ENCODE data around the gene ASXL1.
"Not testable (repeated sequence)": the region's sequence is repeated elsewhere in the genome, so short reads cannot be mapped to it uniquely, and the experiment has no call there.

The ASXL1 gene

GRCh38 chr20:32337937-32338661 is 20.0 kb upstream of the ASXL1 start:
- DNase-seq = no peak

GRCh38 chr20:32338665-32339064 is 19.5 kb upstream of the ASXL1 start:
- DNase-seq = no peak

GRCh38 chr20:32339116-32339515 is 19.0 kb upstream of the ASXL1 start:
- DNase-seq = no peak

- not testable (repeated sequence) for DNase-seq
Measured at GRCh38 chr20:32341053-32341452, 17.1 kb upstream of the ASXL1 start.

GRCh38 chr20:32343439-32343838 is 14.7 kb upstream of the ASXL1 start:
- no peak for DNase-seq

GRCh38 chr20:32344835-32345506 is 13.2 kb upstream of the ASXL1 start:
- no peak for DNase-seq

- DNase-seq = no peak
Measured at GRCh38 chr20:32348207-32348606, 9.9 kb upstream of the ASXL1 start.

- no peak for DNase-seq
Measured at GRCh38 chr20:32350421-32350820, 7.7 kb upstream of the ASXL1 start.

GRCh38 chr20:32352121-32352720 is 5.9 kb upstream of the ASXL1 start:
- DNase-seq = no peak

- no peak for DNase-seq
Measured at GRCh38 chr20:32353848-32354496, 4.2 kb upstream of the ASXL1 start.

- DNase-seq = no peak
Measured at GRCh38 chr20:32354592-32355416, 3.3 kb upstream of the ASXL1 start.

GRCh38 chr20:32355417-32355841 is 2.7 kb upstream of the ASXL1 start:
- no peak for DNase-seq

- not testable (repeated sequence) for DNase-seq
Measured at GRCh38 chr20:32355907-32356621, 2.1 kb upstream of the ASXL1 start.

- no peak for DNase-seq
Measured at GRCh38 chr20:32356622-32357374, 1.3 kb upstream of the ASXL1 start.

- no peak for DNase-seq
Measured at GRCh38 chr20:32357375-32357868, 709 bp upstream of the ASXL1 start.

- no peak for DNase-seq
Measured at GRCh38 chr20:32358632-32358882, 426 bp downstream of the ASXL1 start.

GRCh38 chr20:32358883-32359632 is 927 bp downstream of the ASXL1 start:
- peak; percentile 79 for DNase-seq

GRCh38 chr20:32359633-32360332 is 1.7 kb downstream of the ASXL1 start:
- DNase-seq = no peak

GRCh38 chr20:32360333-32360634 is 2.2 kb downstream of the ASXL1 start:
- no peak for DNase-seq

GRCh38 chr20:32362901-32363364 is 4.8 kb downstream of the ASXL1 start:
- no peak for DNase-seq
